Activated CD4-positive, alpha-beta memory T cell treated with anti-CD3 and anti-CD28 coated beads, Interleukin-2, amount 10 ng/mL, durations not matched to agents 7 days and 5 days (primary cell): ENCODE results near the gene INCA1. TPM values are rescaled to one million over a fixed set of nuclear protein-coding genes. Genes with fewer than 3 reads are reported as not detected.
A peak's percentile ranks its signal among the peaks of the same experiment; 100 is the strongest.
"Not testable (repeated sequence)": the region's sequence is repeated elsewhere in the genome, so short reads cannot be mapped to it uniquely, and the experiment has no call there.

Experiments
- CTCF ChIA-PET: fragments of 350-600 bp; sonication (Branson Sonifier 250); formaldehyde crosslinking; loops from one replicate; lab custom pipeline; 2021; ENCODE audit warnings: antibody characterized with exemption, inconsistent platforms; lab: Charles Lee
- POLR2A ChIA-PET: fragments of 350-600 bp; sonication (Branson Sonifier 250); formaldehyde crosslinking; loops from one replicate; lab custom pipeline; 2021; ENCODE audit warnings: antibody characterized with exemption; lab: Charles Lee
- DNase-seq: peaks from one replicate; pipeline ENCODE4 v3.0.0-alpha.2; 2020
- H3K27ac Mint-ChIP-seq: one replicate; pipeline ENCODE4 v1.8.0; 2021; ENCODE audit warnings: mild to moderate bottlenecking, mixed read lengths
- H3K27me3 Mint-ChIP-seq: one replicate; pipeline ENCODE4 v1.8.0; 2021; ENCODE audit warnings: mixed read lengths
- H3K36me3 Mint-ChIP-seq: one replicate; pipeline ENCODE4 v1.8.0; 2021; ENCODE audit warnings: low read depth, mixed read lengths
- H3K4me1 Mint-ChIP-seq: one replicate; pipeline ENCODE4 v1.8.0; 2021; ENCODE audit warnings: mixed read lengths
- H3K4me3 Mint-ChIP-seq: one replicate; pipeline ENCODE4 v1.8.0; 2021; ENCODE audit warnings: mild to moderate bottlenecking, mixed read lengths
- H3K9me3 Mint-ChIP-seq: one replicate; pipeline ENCODE4 v1.8.0; 2021; ENCODE audit warnings: mixed read lengths
- total RNA-seq, 2 experiments: library from RNA; stranded (reverse); gene quantifications; one replicate each; pipeline ENCODE4 v1.2.3, GENCODE V29; 2021

Gene INCA1
- total RNA-seq, 2 experiments from 2014 or later: 0.25 TPM; not detected in 1

DNA sequence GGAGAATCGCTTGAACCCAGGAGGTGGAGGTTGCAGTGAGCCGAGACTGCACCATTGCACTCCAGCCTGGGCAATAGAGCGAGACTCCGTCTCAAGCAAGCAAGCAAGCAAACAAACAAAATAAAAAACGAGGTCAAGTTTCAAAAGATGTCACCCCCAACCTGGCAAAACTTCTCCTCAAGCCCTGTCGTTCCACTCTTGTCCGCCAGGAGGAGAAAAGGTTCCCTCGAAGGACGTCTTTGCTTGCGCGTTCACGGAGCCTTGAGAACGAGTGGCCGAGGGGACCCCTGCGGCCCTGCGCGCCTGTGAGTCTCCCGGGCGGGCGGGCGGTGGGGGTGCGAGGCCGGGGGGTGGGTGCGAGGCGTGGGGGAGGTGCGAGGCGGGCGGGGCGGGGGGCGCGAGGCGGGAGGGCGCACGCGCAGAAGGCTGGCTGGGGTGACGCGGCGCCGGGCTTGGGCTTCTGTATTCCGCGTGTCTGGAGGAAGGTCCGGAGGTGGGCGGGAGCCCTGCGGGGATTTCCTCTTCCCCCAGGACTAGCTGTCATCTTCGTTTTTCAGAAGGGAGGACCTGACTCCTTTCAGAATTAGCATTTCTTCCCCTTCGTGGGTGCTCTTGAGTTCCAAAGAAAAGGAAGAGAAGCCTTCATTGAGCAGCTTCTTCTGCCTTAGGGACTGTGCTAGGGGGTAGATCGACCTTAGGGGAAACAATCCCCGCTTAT lies 34.2 kb upstream of the INCA1 start:
- peaks cover 17% of the 10 kb centered on the region for H3K4me1 Mint-ChIP-seq
- peak; percentile 88 for DNase-seq
- H3K9me3 Mint-ChIP-seq: no peaks in the 10 kb centered on the region
- peaks cover 3% of the 10 kb centered on the region for H3K36me3 Mint-ChIP-seq
- ChIA-PET POLR2A (interaction anchor here (0.8 to 2.1 kb wide), 10 partner anchors 11 to 160 kb away, joined by 3 to 12 read pairs (median 5); partner anchors contain the start of genes CAMTA2, RNF167, SLC25A11 and SPAG7), CTCF (interaction anchor here (0.7 to 3.1 kb wide), 14 partner anchors 11 to 210 kb away, joined by 3 to 67 read pairs (median 6); partner anchors contain the start of genes CAMTA2, SPAG7 and ZFP3)
- peak overlapping the region; percentile 93 for H3K27ac Mint-ChIP-seq
- H3K4me3 Mint-ChIP-seq: peak overlapping the region; percentile 79
- no peaks in the 10 kb centered on the region for H3K27me3 Mint-ChIP-seq

DNA sequence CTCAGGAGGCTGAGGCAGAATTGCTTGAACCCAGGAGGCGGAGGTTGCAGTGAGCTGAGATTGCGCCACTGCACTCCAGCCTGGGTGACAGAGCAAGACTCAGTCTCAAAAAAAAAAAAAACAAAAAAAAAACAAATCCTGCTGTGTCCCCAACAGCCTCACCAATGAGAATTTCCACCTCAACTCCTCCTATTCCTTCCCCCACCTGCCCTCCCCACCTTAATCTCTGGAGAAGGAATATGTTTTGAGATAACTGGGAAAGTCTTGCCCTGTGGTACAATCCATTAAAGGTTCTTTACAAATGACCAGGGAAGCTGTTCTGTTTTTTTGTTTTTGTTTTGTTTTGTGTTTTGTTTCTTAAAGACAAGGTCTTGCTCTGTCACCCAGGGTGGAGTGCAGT lies 32.8 kb upstream of the INCA1 start:
- not testable (repeated sequence) for H3K27me3 Mint-ChIP-seq, H3K9me3 Mint-ChIP-seq, DNase-seq, H3K36me3 Mint-ChIP-seq
- peak overlapping the region; percentile 93 for H3K27ac Mint-ChIP-seq
- POLR2A ChIA-PET: interaction anchor here (0.7 to 2.1 kb wide), 9 partner anchors 12 to 161 kb away, joined by 3 to 12 read pairs (median 6); partner anchors contain the start of genes CAMTA2, PFN1 and ZNF594
- CTCF ChIA-PET: interaction anchor here (0.8 to 3.1 kb wide), 10 partner anchors 11 to 121 kb away, joined by 3 to 67 read pairs (median 8); partner anchors contain the start of genes CAMTA2, SPAG7 and ZFP3
- peak overlapping the region; percentile 79 for H3K4me3 Mint-ChIP-seq
- peaks cover 17% of the 10 kb centered on the region for H3K4me1 Mint-ChIP-seq

DNA sequence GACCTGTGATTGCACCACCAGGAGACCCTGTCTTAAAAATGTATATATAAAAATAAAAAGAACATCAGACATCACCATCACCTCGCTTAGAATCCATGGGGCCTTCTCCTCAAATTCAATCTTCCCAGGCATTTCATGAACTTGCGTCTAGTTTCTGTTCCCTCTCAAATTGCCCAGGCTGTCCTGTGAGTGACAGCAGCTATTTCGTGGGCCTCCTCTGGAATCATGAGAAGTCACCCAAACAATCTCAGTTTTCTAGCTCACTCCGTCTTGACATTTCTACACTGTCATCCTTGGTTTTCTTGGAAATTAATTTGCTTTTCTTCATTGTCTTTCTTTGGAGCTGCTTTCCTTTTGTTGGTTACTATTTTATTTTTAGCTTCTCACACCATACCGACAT lies 30.6 kb upstream of the INCA1 start:
- no peaks in the 10 kb centered on the region for H3K27me3 Mint-ChIP-seq
- no peak overlapping the region for H3K27ac Mint-ChIP-seq
- POLR2A ChIA-PET: no interaction called here
- DNase-seq: no peak
- peaks cover 16% of the 10 kb centered on the region for H3K36me3 Mint-ChIP-seq
- CTCF ChIA-PET: interaction anchor here (0.7 to 3.0 kb wide), 5 partner anchors 9 to 119 kb away, joined by 3 to 15 read pairs (median 4); no protein-coding TSS in a partner anchor
- no peak overlapping the region for H3K4me3 Mint-ChIP-seq
- peaks cover 17% of the 10 kb centered on the region for H3K4me1 Mint-ChIP-seq
- H3K9me3 Mint-ChIP-seq: no peaks in the 10 kb centered on the region

DNA sequence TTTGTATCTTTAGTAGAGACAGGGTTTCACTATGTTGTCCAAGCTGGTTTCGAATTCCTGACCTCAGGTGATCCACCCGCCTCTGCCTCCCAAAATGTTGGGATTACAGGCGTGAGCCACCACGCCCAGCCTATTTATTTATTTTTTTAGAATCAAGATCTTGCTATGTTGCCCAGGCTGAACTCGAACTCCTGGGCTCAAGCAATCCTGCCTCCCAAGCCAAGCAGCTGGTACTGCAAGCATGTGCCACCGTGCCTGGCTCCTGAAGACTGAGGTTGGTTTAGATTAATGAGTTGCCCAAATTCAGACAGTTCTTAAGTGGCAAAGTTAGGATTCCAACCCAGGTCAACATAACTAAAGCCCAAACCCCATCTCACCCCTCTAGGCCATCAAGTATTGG lies 30.0 kb upstream of the INCA1 start:
- CTCF ChIA-PET: interaction anchor here (1.0 to 3.0 kb wide), 2 partner anchors 10 to 35 kb away, joined by 3 to 15 read pairs; no protein-coding TSS in a partner anchor
- POLR2A ChIA-PET: interaction anchor here (1.2 kb wide), 1 partner anchor 32 kb away, joined by 3 read pairs; no protein-coding TSS in a partner anchor
- H3K9me3 Mint-ChIP-seq: no peaks in the 10 kb centered on the region
- peaks cover 19% of the 10 kb centered on the region for H3K36me3 Mint-ChIP-seq
- H3K27me3 Mint-ChIP-seq: no peaks in the 10 kb centered on the region
- DNase-seq: no peak
- peaks cover 17% of the 10 kb centered on the region for H3K4me1 Mint-ChIP-seq
- H3K4me3 Mint-ChIP-seq: no peak overlapping the region
- H3K27ac Mint-ChIP-seq: no peak overlapping the region

DNA sequence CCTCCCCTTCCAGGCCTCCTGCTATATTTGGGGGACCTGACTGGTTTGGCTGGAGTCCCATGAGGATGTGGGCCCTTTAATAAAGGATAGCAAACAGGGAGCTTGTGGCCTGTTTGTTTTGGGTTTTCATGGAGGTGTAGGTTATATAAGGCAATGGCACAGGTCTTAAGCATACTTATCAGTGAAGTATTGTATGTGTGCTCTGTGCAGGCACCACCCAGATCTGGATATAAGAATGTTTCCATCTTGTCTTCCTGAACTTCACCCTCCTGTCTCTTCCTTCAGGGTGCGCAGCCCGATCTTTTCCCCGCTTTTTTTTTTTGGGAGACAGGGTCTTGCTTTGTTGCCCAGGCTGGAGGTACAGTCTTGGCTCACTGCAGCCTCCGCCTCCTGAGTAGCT lies 27.3 kb upstream of the INCA1 start:
- Mint-ChIP-seq H3K4me3 (no peak overlapping the region), H3K9me3 (no peaks in the 10 kb centered on the region), H3K27me3 (no peaks in the 10 kb centered on the region), H3K4me1 (peaks cover 4% of the 10 kb centered on the region), H3K36me3 (peaks cover 41% of the 10 kb centered on the region), H3K27ac (no peak overlapping the region)
- DNase-seq: no peak
- ChIA-PET POLR2A (no interaction called here), CTCF (no interaction called here)

DNA sequence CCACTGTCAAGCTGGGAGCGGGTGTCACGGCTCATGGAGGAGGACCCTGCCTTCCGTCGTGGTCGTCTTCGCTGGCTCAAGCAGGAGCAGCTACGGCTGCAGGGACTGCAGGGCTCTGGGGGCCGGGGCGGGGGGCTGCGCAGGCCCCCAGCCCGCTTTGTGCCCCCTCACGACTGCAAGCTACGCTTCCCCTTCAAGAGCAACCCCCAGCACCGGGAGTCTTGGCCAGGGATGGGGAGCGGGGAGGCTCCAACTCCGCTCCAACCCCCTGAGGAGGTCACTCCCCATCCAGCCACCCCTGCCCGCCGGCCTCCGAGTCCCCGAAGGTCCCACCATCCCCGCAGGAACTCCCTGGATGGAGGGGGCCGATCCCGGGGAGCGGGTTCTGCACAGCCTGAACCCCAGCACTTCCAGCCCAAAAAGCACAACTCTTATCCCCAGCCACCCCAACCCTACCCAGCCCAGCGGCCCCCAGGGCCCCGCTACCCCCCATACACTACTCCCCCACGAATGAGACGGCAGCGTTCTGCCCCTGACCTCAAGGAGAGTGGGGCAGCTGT lies 26.3 kb upstream of the INCA1 start:
- ChIA-PET CTCF (no interaction called here), POLR2A (no interaction called here)
- peaks cover 14% of the 10 kb centered on the region for H3K4me1 Mint-ChIP-seq
- peaks cover 45% of the 10 kb centered on the region for H3K36me3 Mint-ChIP-seq
- no peak for DNase-seq
- H3K27me3 Mint-ChIP-seq: no peaks in the 10 kb centered on the region
- H3K9me3 Mint-ChIP-seq: no peaks in the 10 kb centered on the region
- H3K4me3 Mint-ChIP-seq: no peak overlapping the region
- H3K27ac Mint-ChIP-seq: no peak overlapping the region

DNA sequence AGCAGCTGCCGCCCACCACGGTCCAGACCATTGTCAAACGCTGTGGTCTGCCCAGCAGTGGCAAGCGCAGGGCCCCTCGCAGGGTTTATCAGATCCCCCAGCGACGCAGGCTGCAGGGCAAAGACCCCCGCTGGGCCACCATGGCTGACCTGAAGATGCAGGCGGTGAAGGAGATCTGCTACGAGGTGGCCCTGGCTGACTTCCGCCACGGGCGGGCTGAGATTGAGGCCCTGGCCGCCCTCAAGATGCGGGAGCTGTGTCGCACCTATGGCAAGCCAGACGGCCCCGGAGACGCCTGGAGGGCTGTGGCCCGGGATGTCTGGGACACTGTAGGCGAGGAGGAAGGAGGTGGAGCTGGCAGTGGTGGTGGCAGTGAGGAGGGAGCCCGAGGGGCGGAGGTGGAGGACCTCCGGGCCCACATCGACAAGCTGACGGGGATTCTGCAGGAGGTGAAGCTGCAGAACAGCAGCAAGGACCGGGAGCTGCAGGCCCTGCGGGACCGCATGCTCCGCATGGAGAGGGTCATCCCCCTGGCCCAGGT lies 24.9 kb upstream of the INCA1 start:
- no peak for DNase-seq
- no peaks in the 10 kb centered on the region for H3K9me3 Mint-ChIP-seq
- ChIA-PET POLR2A (interaction anchor here (1.3 to 1.6 kb wide), 2 partner anchors 22 to 53 kb away, joined by 3 read pairs; no protein-coding TSS in a partner anchor), CTCF (no interaction called here)
- peaks cover 15% of the 10 kb centered on the region for H3K4me1 Mint-ChIP-seq
- peaks cover 42% of the 10 kb centered on the region for H3K36me3 Mint-ChIP-seq
- H3K27ac Mint-ChIP-seq: no peak overlapping the region
- H3K4me3 Mint-ChIP-seq: no peak overlapping the region
- H3K27me3 Mint-ChIP-seq: no peaks in the 10 kb centered on the region

DNA sequence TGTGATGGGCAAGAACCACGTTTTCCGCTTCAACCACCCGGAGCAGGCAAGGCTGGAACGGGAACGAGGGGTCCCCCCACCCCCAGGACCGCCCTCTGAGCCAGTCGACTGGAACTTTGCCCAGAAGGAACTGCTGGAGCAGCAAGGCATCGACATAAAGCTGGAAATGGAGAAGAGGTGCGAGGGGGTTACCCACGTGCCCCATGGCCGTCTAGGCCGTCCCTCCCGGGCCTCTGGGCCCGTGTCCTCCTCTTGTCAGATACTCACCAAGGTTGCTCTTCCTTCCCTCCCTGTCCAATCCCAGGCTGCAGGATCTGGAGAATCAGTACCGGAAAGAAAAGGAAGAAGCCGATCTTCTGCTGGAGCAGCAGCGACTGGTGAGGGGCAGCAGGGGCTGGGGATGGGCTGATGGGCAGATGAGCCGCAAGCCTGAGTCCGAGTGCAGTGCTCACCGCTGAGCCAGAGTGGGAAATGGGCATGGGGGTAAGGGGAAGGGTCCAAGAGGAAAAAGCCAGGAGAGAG lies 23.2 kb upstream of the INCA1 start:
- H3K36me3 Mint-ChIP-seq: peaks cover 47% of the 10 kb centered on the region
- DNase-seq: no peak
- POLR2A ChIA-PET: interaction anchor here (1.1 to 1.6 kb wide), 3 partner anchors 33 to 69 kb away, joined by 3 to 4 read pairs (median 4); partner anchors contain the start of genes ENO3 and SPAG7

DNA sequence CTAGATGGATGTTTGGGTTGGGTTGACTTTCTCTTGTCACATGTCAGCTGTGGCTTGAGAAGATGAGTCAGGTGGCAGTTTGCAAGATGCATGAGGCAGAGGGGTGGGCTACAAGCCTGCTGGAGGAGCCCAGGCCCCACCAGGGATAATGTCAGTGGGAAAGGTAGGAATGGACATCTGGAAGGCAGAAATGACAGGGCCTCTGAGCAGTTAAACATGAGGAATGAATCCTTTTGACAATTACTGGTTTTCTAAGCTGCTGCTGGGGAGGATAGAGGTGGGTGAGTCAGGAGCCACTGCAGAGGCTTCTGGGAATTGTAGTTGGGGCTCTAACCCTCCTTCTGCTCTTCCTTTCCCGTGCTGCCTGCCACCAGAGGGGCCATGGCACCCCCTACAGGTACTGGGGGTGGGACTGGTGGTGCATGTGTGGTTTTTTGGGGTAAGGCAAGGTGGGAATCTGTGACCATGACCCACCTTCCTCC lies 22.2 kb upstream of the INCA1 start:
- ChIA-PET POLR2A (interaction anchor here (1.1 to 1.6 kb wide), 4 partner anchors 34 to 71 kb away, joined by 3 to 4 read pairs (median 4); partner anchors contain the start of genes ENO3, PFN1 and SPAG7), CTCF (interaction anchor here (0.5 to 2.1 kb wide), 9 partner anchors 9 to 110 kb away, joined by 3 to 8 read pairs (median 5); partner anchors contain the start of genes RNF167, SLC25A11 and SPAG7)
- H3K27me3 Mint-ChIP-seq: no peaks in the 10 kb centered on the region
- H3K4me1 Mint-ChIP-seq: peaks cover 17% of the 10 kb centered on the region
- no peaks in the 10 kb centered on the region for H3K9me3 Mint-ChIP-seq
- peak overlapping the region; percentile 76 for H3K27ac Mint-ChIP-seq
- DNase-seq: peak; percentile 47
- no peak overlapping the region for H3K4me3 Mint-ChIP-seq
- peaks cover 50% of the 10 kb centered on the region for H3K36me3 Mint-ChIP-seq

More for the DNA sequence above, 23.2 kb upstream of the INCA1 start:
- Mint-ChIP-seq H3K4me1 (peaks cover 17% of the 10 kb centered on the region), H3K4me3 (no peak overlapping the region), H3K9me3 (no peaks in the 10 kb centered on the region), H3K27ac (no peak overlapping the region), H3K27me3 (no peaks in the 10 kb centered on the region)
- CTCF ChIA-PET: interaction anchor here (2.1 kb wide), 1 partner anchor 10 kb away, joined by 6 read pairs; no protein-coding TSS in a partner anchor

DNA sequence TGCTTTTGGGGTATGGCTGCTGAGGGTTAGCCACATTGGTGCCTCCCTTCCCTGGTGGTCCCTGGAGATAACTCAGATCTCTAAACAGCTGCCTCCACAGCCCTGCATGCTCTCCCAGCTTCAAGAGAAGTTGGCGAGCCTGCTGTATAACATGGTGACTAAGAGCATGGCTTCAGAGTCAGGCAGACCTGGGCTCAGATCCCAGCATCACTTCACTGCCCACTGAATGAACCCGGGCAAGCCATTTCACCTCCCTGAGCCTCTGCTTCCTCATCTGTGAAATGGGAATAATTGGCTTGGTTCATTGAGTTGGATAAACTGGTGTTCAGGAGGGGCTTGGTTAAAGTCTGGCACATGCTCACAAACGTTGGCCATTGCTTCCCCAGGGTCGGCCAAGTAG lies 17.0 kb upstream of the INCA1 start:
- ChIA-PET POLR2A (no interaction called here), CTCF (no interaction called here)
- Mint-ChIP-seq H3K4me3 (no peak overlapping the region), H3K4me1 (peaks cover 33% of the 10 kb centered on the region), H3K36me3 (peaks cover 41% of the 10 kb centered on the region), H3K9me3 (no peaks in the 10 kb centered on the region), H3K27ac (no peak overlapping the region), H3K27me3 (no peaks in the 10 kb centered on the region)
- DNase-seq: no peak

DNA sequence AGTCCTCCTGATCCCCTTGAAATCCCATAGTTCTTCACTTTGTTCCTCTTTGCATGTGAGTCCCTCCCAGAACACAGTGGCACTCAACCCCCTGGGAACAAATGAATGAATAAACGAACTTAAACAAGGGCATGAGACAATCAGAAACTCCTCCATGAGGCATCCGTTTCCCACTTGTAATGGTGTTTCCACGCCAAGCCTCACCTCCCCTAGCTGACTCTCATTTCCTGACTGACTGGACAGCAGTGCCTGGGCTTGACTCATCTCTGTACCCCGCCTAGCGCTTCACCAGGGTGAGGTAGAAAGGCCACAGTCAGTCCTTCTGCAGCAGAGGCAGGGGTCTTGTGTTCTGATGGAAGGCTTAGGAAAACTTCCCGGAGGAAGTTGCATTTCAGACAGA lies 14.6 kb upstream of the INCA1 start:
- ChIA-PET CTCF (no interaction called here), POLR2A (no interaction called here)
- peaks cover 25% of the 10 kb centered on the region for H3K4me1 Mint-ChIP-seq
- peak; percentile 56 for DNase-seq
- no peaks in the 10 kb centered on the region for H3K9me3 Mint-ChIP-seq
- H3K36me3 Mint-ChIP-seq: peaks cover 57% of the 10 kb centered on the region
- peak overlapping the region; percentile 61 for H3K27ac Mint-ChIP-seq
- H3K27me3 Mint-ChIP-seq: no peaks in the 10 kb centered on the region
- no peak overlapping the region for H3K4me3 Mint-ChIP-seq

DNA sequence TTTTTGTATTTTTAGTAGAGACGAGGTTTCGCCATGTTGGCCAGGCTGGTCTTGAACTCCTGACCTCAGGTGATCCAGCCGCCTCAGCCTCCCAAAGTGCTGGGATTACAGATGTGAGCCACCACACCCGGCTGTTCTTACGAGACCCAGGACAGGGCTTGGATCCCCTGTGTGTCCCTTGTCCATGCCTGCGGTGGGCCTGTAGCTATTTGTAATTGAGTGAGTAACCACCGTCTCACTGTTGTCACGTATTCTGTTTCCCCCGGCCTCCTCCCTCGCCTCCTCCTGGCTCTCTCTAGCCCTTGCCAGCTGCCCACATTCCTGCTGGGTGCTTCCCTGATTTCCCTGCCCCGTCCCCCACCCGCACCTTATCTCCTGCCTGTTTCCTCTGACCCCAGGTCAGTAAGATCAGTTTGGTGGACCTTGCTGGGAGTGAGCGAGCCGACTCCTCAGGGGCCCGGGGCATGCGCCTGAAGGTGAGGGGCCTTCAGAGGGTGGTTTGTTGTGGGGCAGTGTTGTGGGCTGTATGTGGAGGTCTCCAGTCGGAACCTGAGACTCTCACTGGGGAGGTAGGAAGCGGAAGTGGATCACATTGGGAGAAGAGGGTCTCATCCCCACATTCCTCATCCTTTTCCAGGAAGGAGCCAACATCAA lies 6.0 kb upstream of the INCA1 start:
- ChIA-PET POLR2A (no interaction called here), CTCF (interaction anchor here (0.7 kb wide), 1 partner anchor 53 kb away, joined by 3 read pairs; no protein-coding TSS in a partner anchor)
- Mint-ChIP-seq H3K9me3 (no peaks in the 10 kb centered on the region), H3K27me3 (no peaks in the 10 kb centered on the region), H3K4me3 (no peak overlapping the region), H3K36me3 (peaks cover 65% of the 10 kb centered on the region), H3K4me1 (peaks cover 15% of the 10 kb centered on the region), H3K27ac (no peak overlapping the region)
- no peak for DNase-seq
